A673 (cell line): ENCODE results near the gene EZH2. TPM values are rescaled to one million over a fixed set of nuclear protein-coding genes. Genes with fewer than 3 reads are reported as not detected.

Experiments
- BruUV-seq: library from RNA; stranded (reverse); fragments of 400-500 nt; replicated peaks from 2 replicates; lab custom pipeline; 2021; lab: Mats Ljungman, UMichigan
- CTCF ChIA-PET: fragments of 300-600 bp; sonication (Branson Sonifier 250); formaldehyde crosslinking; loops from one replicate; lab custom pipeline; 2022; ENCODE audit warnings: antibody characterized with exemption; lab: Charles Lee
- POLR2A ChIA-PET: fragments of 300-600 bp; sonication (Branson Sonifier 250); formaldehyde crosslinking; loops from one replicate; lab custom pipeline; 2022; ENCODE audit warnings: antibody characterized with exemption; ENCODE audit not compliant: low non-redundant PET; lab: Charles Lee
- DNase-seq: peaks from one replicate; pipeline ENCODE4 v3.0.0-alpha.2; 2015; ENCODE audit warnings: low spot score
- H3K27ac ChIP-seq: fragments of 200-600 bp; sonication (generic); 2 replicates; pipeline ENCODE4 v1.5.1; 2016; ENCODE audit warnings: mixed run types, low read depth, mild to moderate bottlenecking, mixed read lengths, antibody characterized with exemption, low read length; ENCODE audit not compliant: poor library complexity, severe bottlenecking
- H3K27me3 ChIP-seq: fragments of 200-600 bp; sonication (generic); replicated peaks from 2 replicates; pipeline ENCODE4 v1.6.1; 2017; ENCODE audit warnings: mixed run types, low read depth, mild to moderate bottlenecking, mixed read lengths, antibody characterized with exemption, low read length; ENCODE audit not compliant: insufficient read depth, poor library complexity
- H3K36me3 ChIP-seq: fragments of 200-600 bp; sonication (generic); 2 replicates; pipeline ENCODE4 v1.6.1; 2016; ENCODE audit warnings: mixed run types, mild to moderate bottlenecking, mixed read lengths, antibody characterized with exemption, low read length; ENCODE audit not compliant: insufficient read depth, poor library complexity, severe bottlenecking
- H3K4me1 ChIP-seq: fragments of 200-600 bp; sonication (generic); 2 replicates; pipeline ENCODE4 v1.6.1; 2017; ENCODE audit warnings: mixed run types, mild to moderate bottlenecking, mixed read lengths, antibody characterized with exemption, low read length; ENCODE audit not compliant: insufficient read depth, poor library complexity, severe bottlenecking
- H3K4me3 ChIP-seq: fragments of 200-600 bp; sonication (generic); 2 replicates; pipeline ENCODE4 v1.5.1; 2016; ENCODE audit warnings: low read depth, mixed run types, mild to moderate bottlenecking, mixed read lengths, low read length; ENCODE audit not compliant: poor library complexity, severe bottlenecking
- H3K9me3 ChIP-seq: fragments of 200-600 bp; sonication (generic); 2 replicates; pipeline ENCODE4 v1.6.1; 2016; ENCODE audit warnings: mixed run types, low read depth, mild to moderate bottlenecking, mixed read lengths, antibody characterized with exemption, low read length; ENCODE audit not compliant: poor library complexity, severe bottlenecking
- EZH2 ChIP-seq: fragments of 200-600 bp; sonication (generic); IDR thresholded peaks from 2 replicates; pipeline ENCODE4 v1.6.1; 2017; ENCODE audit warnings: borderline replicate concordance, low read depth, mild to moderate bottlenecking, mixed read lengths, antibody characterized with exemption, low read length; ENCODE audit not compliant: poor library complexity, severe bottlenecking
- intact Hi-C: fragments of 100-400 bp; cut with micrococcal nuclease; formaldehyde crosslinking; loops from one replicate; pipeline ENCODE4 v1.10.0; 2022; ENCODE audit not compliant: unreplicated experiment
- total RNA-seq: library from RNA; stranded (reverse); gene quantifications from 2 replicates; pipeline ENCODE4 v1.2.3, GENCODE V29; 2021
- TF ChIP-seq, protein P1 (sequence below): fragments of 300-800, 200-600 bp; sonication (generic); conservative IDR thresholded peaks from 2 replicates; pipeline ENCODE4 v1.5.1; 2017; ENCODE audit warnings: low read depth, mild to moderate bottlenecking, antibody characterized with exemption, low read length, moderate library complexity, mixed read lengths

Gene EZH2
- total RNA-seq, 1 experiment from 2014 or later: 140 TPM

DNA sequence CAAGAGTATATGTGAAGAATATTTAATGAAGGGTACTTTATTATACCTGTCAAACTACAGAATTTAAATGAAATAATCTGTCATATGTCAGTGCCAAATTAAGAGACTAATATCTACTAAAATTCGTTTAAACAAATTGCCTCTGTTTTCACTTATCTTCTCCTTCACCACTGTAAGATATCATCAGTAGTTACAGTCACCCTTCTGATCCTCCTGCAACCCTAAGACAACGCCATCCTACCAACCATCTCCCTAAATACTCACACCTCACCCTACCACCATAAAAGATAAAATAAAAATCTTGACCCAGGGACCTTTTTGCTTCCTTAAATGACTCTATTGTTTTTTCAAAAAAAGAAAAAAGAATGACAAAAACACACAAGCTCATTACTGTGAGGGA lies 20.8 kb downstream of the EZH2 start:
- no peak for TF ChIP-seq EZH2
- TF ChIP-seq, protein P1, sequence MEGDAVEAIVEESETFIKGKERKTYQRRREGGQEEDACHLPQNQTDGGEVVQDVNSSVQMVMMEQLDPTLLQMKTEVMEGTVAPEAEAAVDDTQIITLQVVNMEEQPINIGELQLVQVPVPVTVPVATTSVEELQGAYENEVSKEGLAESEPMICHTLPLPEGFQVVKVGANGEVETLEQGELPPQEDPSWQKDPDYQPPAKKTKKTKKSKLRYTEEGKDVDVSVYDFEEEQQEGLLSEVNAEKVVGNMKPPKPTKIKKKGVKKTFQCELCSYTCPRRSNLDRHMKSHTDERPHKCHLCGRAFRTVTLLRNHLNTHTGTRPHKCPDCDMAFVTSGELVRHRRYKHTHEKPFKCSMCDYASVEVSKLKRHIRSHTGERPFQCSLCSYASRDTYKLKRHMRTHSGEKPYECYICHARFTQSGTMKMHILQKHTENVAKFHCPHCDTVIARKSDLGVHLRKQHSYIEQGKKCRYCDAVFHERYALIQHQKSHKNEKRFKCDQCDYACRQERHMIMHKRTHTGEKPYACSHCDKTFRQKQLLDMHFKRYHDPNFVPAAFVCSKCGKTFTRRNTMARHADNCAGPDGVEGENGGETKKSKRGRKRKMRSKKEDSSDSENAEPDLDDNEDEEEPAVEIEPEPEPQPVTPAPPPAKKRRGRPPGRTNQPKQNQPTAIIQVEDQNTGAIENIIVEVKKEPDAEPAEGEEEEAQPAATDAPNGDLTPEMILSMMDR: no peak
- ChIA-PET POLR2A (no interaction called here), CTCF (no interaction called here)
- H3K4me1 ChIP-seq: peaks cover 48% of the 10 kb centered on the region
- no peaks in the 10 kb centered on the region for H3K9me3 ChIP-seq
- no peak for DNase-seq
- H3K27ac ChIP-seq: no peak overlapping the region
- no peak overlapping the region for H3K4me3 ChIP-seq
- no TSS peak for BruUV-seq
- no peaks in the 10 kb centered on the region for H3K36me3 ChIP-seq
- intact Hi-C loops: no loop called here
- H3K27me3 ChIP-seq: no peaks in the 10 kb centered on the region

DNA sequence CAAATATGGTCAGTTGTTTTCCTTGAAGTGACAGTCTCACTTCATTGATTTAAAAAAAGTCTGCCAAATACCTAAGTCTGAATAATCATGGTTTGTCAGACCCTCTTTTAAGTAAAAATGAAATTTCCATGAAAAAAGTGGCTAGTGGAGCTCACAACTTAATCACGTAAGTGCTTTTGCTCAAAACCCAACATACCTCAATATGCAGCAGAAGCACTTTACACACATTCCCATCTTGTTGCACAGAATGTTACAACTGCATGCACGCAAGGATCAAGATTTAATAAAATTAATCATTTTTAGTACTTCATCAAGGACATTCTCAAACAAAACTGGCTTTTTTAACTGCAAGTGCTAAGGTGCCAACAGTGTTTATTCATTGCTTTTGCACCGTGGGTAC lies 21.6 kb downstream of the EZH2 start:
- H3K9me3 ChIP-seq: no peaks in the 10 kb centered on the region
- no peaks in the 10 kb centered on the region for H3K36me3 ChIP-seq
- H3K4me1 ChIP-seq: peaks cover 46% of the 10 kb centered on the region
- CTCF ChIA-PET: no interaction called here
- no peaks in the 10 kb centered on the region for H3K27me3 ChIP-seq
- no peak for DNase-seq
- no TSS peak for BruUV-seq
- H3K27ac ChIP-seq: no peak overlapping the region
- H3K4me3 ChIP-seq: no peak overlapping the region
- TF ChIP-seq EZH2: no peak
- TF ChIP-seq, protein P1: no peak
- POLR2A ChIA-PET: no interaction called here
- intact Hi-C loops: no loop called here

DNA sequence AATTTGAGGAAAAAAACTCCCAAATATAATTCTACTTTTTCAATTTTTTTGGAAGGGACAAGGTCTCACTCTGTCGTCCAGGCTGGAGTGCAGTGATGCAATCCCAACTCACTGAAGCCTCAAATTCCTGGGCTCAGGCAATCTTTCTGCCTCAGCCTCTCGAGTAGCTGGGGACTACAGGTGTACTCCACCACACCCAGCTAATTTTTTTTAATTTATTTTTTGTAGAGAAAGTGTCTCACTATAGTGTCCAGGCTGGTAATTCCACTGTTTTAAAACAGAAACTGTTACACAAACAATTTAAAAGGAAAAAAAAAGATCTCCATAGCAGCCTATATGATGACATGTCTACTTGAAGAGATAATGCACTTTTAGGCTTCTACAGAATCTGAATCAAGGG lies 25.6 kb downstream of the EZH2 start:
- Histone ChIP-seq H3K9me3 (no peaks in the 10 kb centered on the region), H3K27me3 (no peaks in the 10 kb centered on the region), H3K4me3 (no peak overlapping the region), H3K4me1 (peaks cover 59% of the 10 kb centered on the region), H3K36me3 (no peaks in the 10 kb centered on the region), H3K27ac (no peak overlapping the region)
- TF ChIP-seq, protein P1: no peak
- no peak for TF ChIP-seq EZH2
- intact Hi-C loops: no loop called here
- ChIA-PET POLR2A (interaction anchor here (0.7 kb wide), 1 partner anchor 105 kb away, joined by 3 read pairs; no protein-coding TSS in a partner anchor), CTCF (no interaction called here)
- DNase-seq: no peak
- no TSS peak for BruUV-seq
